ENCODE measurements around the gene PPP6R2.

The PPP6R2 gene

DNA sequence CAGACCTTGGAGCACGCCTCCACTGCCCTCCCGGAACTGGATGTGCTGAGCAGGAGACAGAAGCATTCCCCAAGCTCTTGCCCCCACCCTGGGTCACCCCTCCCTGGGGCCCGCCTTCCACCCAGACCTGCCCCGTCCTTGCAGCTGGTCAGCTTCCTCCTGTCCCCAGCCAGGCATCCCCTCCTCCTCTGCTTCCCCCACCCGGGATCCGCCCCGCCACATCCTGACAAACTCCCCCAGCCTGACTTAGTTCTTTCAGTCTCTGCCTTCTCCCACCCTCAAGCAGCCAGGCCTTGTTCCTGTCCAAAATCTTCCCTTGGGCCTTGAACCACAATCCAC lies 34.6 kb upstream of the PPP6R2 start:
- Histone ChIP-seq H3F3A (ENCODE audit: control insufficient read depth, insufficient read depth) (peaks cover 32% of the 10 kb centered on the region), H3K79me2 (ENCODE audit: control insufficient read depth, low read length) (peaks cover 37% of the 10 kb centered on the region), H4K20me1 (ENCODE audit: control insufficient read depth, insufficient read depth, low read depth, low read length) (peaks cover 7% of the 10 kb centered on the region), H3K4me1 (ENCODE audit: control insufficient read depth, low read length) (peaks cover 77% of the 10 kb centered on the region), H3K4me3 (ENCODE audit: low read length) (peak overlapping the region; percentile 57), H3K9me3 (ENCODE audit: control insufficient read depth, insufficient read depth, low read length) (no peaks in the 10 kb centered on the region), H3K27me3 (ENCODE audit: control insufficient read depth, low read length) (no peaks in the 10 kb centered on the region), H3K4me2 (ENCODE audit: low read length) (peak overlapping the region; percentile 80), H3K9me2 (replicated peaks; ENCODE audit: control insufficient read depth, low read length) (no peaks in the 10 kb centered on the region), H3K36me3 (ENCODE audit: control insufficient read depth, low read length) (peaks cover 25% of the 10 kb centered on the region), H3K27ac (ENCODE audit: low read depth, low read length) (peak overlapping the region; percentile 79)
- TF ChIP-seq EZH2phosphoT487 (IDR thresholded peaks at IDR 0.05; ENCODE audit: borderline replicate concordance, low read length) (no peak), CTCF (IDR thresholded peaks at IDR 0.05; ENCODE audit: low read depth, low read length, poor library complexity, severe bottlenecking) (no peak)

DNA sequence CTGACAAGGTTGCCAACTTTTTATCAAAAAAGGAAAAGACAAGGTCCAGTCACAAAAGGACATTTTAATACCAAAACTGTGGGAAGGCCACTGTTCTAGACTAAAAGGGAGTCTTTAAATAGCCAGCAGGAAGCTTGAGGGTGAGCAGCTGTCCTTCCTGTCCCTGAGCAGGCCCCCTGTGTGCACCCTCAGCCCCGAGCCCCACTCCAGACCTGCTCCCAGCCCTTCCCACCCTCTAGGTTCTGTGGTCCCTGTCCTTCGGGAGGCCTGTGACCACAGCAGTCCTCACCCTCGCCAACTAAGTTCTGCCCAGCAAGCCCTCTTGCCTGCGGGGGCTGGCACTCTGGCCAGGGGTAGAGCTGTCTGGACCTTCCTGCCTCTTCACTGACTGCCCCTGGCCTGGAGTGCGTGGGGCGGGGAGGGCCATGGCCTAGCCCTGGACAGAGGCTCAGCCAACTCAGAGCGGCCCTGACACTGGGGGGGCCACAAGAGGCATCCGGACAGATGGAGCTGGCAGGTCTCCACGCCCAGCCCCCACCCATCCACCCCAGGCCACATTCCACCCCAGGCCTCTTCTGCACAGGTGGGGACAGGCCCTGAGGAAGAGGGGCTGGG lies 34.0 kb upstream of the PPP6R2 start:
- Histone ChIP-seq H3K4me3 (ENCODE audit: low read length) (peak overlapping the region; percentile 57), H3K9me2 (replicated peaks; ENCODE audit: control insufficient read depth, low read length) (no peaks in the 10 kb centered on the region), H3K9me3 (ENCODE audit: control insufficient read depth, insufficient read depth, low read length) (no peaks in the 10 kb centered on the region), H3K4me1 (ENCODE audit: control insufficient read depth, low read length) (peaks cover 77% of the 10 kb centered on the region), H3K36me3 (ENCODE audit: control insufficient read depth, low read length) (peaks cover 20% of the 10 kb centered on the region), H3K27ac (ENCODE audit: low read depth, low read length) (peak overlapping the region; percentile 79), H3K4me2 (ENCODE audit: low read length) (peak overlapping the region; percentile 80), H3K79me2 (ENCODE audit: control insufficient read depth, low read length) (peaks cover 37% of the 10 kb centered on the region), H3F3A (ENCODE audit: control insufficient read depth, insufficient read depth) (peaks cover 30% of the 10 kb centered on the region), H4K20me1 (ENCODE audit: control insufficient read depth, insufficient read depth, low read depth, low read length) (peaks cover 4% of the 10 kb centered on the region; the same call in 1 of the 2 replicates), H3K27me3 (ENCODE audit: control insufficient read depth, low read length) (no peaks in the 10 kb centered on the region)
- no peak for TF ChIP-seq EZH2phosphoT487 (IDR thresholded peaks at IDR 0.05; ENCODE audit: borderline replicate concordance, low read length)

- H3K36me3 ChIP-seq (ENCODE audit: control insufficient read depth, low read length), result peaks cover 18% of the 10 kb centered on the region
- peaks cover 4% of the 10 kb centered on the region; the same call in 1 of the 2 replicates for H4K20me1 ChIP-seq (ENCODE audit: control insufficient read depth, insufficient read depth, low read depth, low read length)
- H3K4me3 ChIP-seq (ENCODE audit: low read length), result no peak overlapping the region
- H3K4me2 ChIP-seq (ENCODE audit: low read length), result peak overlapping the region; percentile 80
- peaks cover 35% of the 10 kb centered on the region for H3K79me2 ChIP-seq (ENCODE audit: control insufficient read depth, low read length)
- H3K9me2 ChIP-seq (replicated peaks; ENCODE audit: control insufficient read depth, low read length), result no peaks in the 10 kb centered on the region
- no peaks in the 10 kb centered on the region for H3K9me3 ChIP-seq (ENCODE audit: control insufficient read depth, insufficient read depth, low read length)
- no peaks in the 10 kb centered on the region for H3K27me3 ChIP-seq (ENCODE audit: control insufficient read depth, low read length)
- peaks cover 31% of the 10 kb centered on the region for H3F3A ChIP-seq (ENCODE audit: control insufficient read depth, insufficient read depth)
- H3K4me1 ChIP-seq (ENCODE audit: control insufficient read depth, low read length), result peaks cover 76% of the 10 kb centered on the region
- TF ChIP-seq CTCF (IDR thresholded peaks at IDR 0.05; ENCODE audit: low read depth, low read length, poor library complexity, severe bottlenecking) (no peak), EZH2phosphoT487 (IDR thresholded peaks at IDR 0.05; ENCODE audit: borderline replicate concordance, low read length) (no peak)
- H3K27ac ChIP-seq (ENCODE audit: low read depth, low read length), result 0 out of 2 replicates have a peak overlapping the region, but pooled peaks have one; percentile 79
Measured at GRCh38 chr22:50309601-50309991, 33.5 kb upstream of the PPP6R2 start.

DNA sequence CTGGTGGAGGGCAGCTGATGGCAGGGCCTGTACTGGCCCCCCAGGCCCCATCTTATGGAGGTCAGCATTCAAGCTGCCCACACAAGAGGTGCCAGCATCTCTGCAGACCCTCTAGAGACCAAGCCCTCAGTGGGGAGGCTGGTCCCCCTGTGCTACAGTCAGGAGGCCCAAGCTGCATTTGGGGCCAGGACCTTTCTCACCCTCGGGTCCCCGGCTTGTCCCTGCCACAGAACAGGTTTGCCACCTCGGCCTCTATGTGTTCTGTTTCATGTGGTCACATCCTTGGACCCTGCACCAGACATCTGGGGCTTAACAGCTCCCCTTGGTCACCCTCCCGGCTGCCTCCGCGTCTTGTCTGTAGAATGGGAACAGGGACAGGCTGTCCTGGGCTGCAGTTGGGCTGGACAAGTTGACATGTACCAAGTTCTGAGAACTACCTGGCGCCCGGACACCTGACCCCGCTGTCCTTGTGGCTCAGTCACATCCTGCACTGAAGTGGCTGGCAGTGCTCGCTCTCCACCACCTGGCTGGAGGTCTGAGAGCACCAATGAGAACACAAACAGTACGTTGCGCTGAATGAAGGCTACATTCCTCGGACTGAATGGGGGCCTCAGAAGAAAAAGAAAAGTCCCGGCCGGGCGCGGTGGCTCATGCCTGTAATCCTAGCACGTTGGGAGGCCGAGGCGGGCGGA lies 33.0 kb upstream of the PPP6R2 start:
- H3K4me2 ChIP-seq (ENCODE audit: low read length), result no peak overlapping the region
- H3F3A ChIP-seq (ENCODE audit: control insufficient read depth, insufficient read depth), result peaks cover 30% of the 10 kb centered on the region
- peaks cover 29% of the 10 kb centered on the region for H3K79me2 ChIP-seq (ENCODE audit: control insufficient read depth, low read length)
- H3K4me3 ChIP-seq (ENCODE audit: low read length), result no peak overlapping the region
- H4K20me1 ChIP-seq (ENCODE audit: control insufficient read depth, insufficient read depth, low read depth, low read length), result peaks cover 4% of the 10 kb centered on the region; the same call in 1 of the 2 replicates
- peaks cover 14% of the 10 kb centered on the region for H3K36me3 ChIP-seq (ENCODE audit: control insufficient read depth, low read length)
- no peaks in the 10 kb centered on the region for H3K9me3 ChIP-seq (ENCODE audit: control insufficient read depth, insufficient read depth, low read length)
- no peak overlapping the region for H3K27ac ChIP-seq (ENCODE audit: low read depth, low read length)
- H3K27me3 ChIP-seq (ENCODE audit: control insufficient read depth, low read length), result no peaks in the 10 kb centered on the region
- TF ChIP-seq CTCF (IDR thresholded peaks at IDR 0.05; ENCODE audit: low read depth, low read length, poor library complexity, severe bottlenecking) (no peak), EZH2phosphoT487 (IDR thresholded peaks at IDR 0.05; ENCODE audit: borderline replicate concordance, low read length) (no peak)
- H3K4me1 ChIP-seq (ENCODE audit: control insufficient read depth, low read length), result peaks cover 76% of the 10 kb centered on the region
- H3K9me2 ChIP-seq (replicated peaks; ENCODE audit: control insufficient read depth, low read length), result no peaks in the 10 kb centered on the region

Measured in DOHH2 (cell line).